Stimulated activated CD8-positive, alpha-beta memory T cell treated with anti-CD3 and anti-CD28 coated beads, Interleukin-7, amount 100 ng/mL, for 48 hours (primary cell): Measurements from ENCODE around the gene POLD4.

ENCODE experiments used
- DNase-seq, 2 donors: peaks; one replicate each; pipeline ENCODE4 v3.0.0-alpha.2; 2020; ENCODE audit warnings: low read depth in 1 of 2; ENCODE audit errors: extremely low read depth in 1 of 2

Gene POLD4

GRCh38 chr11:67303132-67303834, 50.1 kb downstream of the POLD4 start, which contains the start of gene SSH3:
SSH3 (plus strand) TSS chr11:67303530; CDS start chr11:67303626, 96 bp downstream.
- no peak for DNase-seq

- DNase-seq: no peak
Measured at GRCh38 chr11:67302571-67303131, 50.7 kb downstream of the POLD4 start.

DNA sequence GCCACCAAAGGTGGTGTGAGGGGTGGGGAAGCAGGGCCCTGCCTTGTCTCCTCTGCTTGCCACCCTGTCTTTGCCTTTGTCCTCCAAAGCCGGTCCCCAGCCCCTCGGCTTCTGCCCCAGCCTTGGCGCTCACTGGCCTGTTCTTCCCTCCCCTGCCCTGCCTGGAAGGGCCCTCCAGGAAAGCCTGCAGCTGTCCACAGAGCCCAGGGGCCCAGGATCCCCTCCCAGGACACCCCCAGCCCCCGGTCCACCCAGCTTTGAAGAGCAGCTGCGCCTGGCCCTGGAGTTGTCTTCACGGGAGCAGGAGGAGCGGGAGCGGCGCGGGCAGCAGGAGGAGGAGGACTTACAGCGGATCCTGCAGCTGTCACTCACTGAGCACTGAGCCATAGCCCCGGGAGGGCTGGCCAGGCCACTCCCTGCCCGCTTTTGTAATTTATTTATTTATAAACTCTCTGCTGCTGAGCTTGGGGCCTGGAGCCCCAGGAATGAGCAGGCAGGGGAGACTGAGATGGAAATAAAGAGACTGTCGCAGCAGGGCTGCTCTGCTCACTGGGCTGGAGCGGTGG, 51.3 kb downstream of the POLD4 start:
- DNase-seq: no peak

DNA sequence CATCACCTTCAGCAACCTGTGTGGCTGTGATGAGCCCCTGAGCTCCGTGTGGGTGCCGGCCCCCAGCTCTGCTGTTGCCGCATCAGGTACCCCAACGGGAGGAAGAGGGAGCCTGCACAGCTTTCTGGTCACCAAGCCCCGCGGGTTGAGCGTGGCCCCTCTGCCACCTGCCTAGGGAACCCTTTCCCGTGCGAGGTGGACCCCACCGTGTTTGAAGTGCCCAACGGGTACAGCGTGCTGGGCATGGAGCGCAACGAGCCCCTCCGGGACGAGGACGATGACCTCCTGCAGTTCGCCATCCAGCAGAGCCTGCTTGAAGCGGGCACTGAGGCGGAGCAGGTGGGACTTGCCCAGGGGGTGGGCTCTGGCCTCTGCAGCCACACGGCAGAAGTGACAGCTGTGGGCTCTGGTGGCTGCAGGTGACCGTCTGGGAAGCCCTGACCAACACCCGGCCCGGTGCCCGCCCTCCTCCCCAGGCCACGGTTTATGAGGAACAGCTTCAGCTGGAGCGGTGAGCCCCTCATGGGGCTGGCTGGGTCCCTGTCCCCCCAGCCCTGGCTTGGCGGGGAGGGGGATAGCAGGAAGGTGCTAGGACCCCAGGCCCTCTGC, 51.9 kb downstream of the POLD4 start:
- no peak for DNase-seq
